K562 (cell line): ENCODE data around the gene GALE. TPM values are rescaled to one million over a fixed set of nuclear protein-coding genes. Genes with fewer than 3 reads are reported as not detected.

Experiments
- ATAC-seq: fragments of 200-7000 bp; cut with Tn5 transposase; 3 replicates; pipeline ENCODE4 v1.9.1; 2020; ENCODE audit warnings: moderate library complexity
- BruUV-seq: library from RNA; stranded (reverse); fragments of 400-500 nt; replicated peaks from 2 replicates; lab custom pipeline; 2021; lab: Mats Ljungman, UMichigan
- CTCF ChIA-PET: fragments of 300-600 bp; formaldehyde crosslinking; extraction: SDS; loops from one replicate; lab custom pipeline; 2021; ENCODE audit warnings: low intra/inter-chr PET ratio; lab: Yijun Ruan, JAX
- POLR2A ChIA-PET: fragments of 300-600, 350-650 bp; sonication (Branson Sonifier 250); formaldehyde crosslinking; extraction: SDS; loops from one replicate; lab custom pipeline; 2021; ENCODE audit warnings: antibody characterized with exemption, inconsistent platforms; lab: Yijun Ruan, JAX
- DNase-seq, 4 experiments: peaks; one replicate each; pipeline versions ENCODE4 v3.0.0 to v3.0.0-alpha.2; 2011 to 2018; ENCODE audit warnings: low spot score in 3 of 4, mixed read lengths in 3 of 4; ENCODE audit errors: extremely low read depth in 1 of 4
- FAIRE-seq: peaks from 2 replicates; lab custom pipeline; 2011; peaks lifted over from hg19 to GRCh38; lab: Jason Lieb, UNC
- H2AFZ ChIP-seq: 2 replicates; pipeline ENCODE4 v1.6.0; 2011; ENCODE audit warnings: low read depth, low read length, control low read depth, inconsistent platforms
- H3K27ac ChIP-seq: fragments of 200-600 bp; 3 replicates; pipeline ENCODE4 v1.8.0; 2011; ENCODE audit warnings: low read depth, mild to moderate bottlenecking, control low read depth, inconsistent platforms, low read length, moderate library complexity, mixed read lengths; ENCODE audit errors: extremely low read depth
- H3K27me3 ChIP-seq, 2 experiments: fragments of 300-600 bp in 1 of 2; 2 replicates in 1 of 2; 3 replicates in 1 of 2; pipeline versions ENCODE4 v1.6.0 to v1.8.0; 2011; ENCODE audit warnings: inconsistent platforms in 2 of 2, low read length in 2 of 2, mild to moderate bottlenecking in 1 of 2, mixed read lengths in 1 of 2, moderate library complexity in 1 of 2; ENCODE audit not compliant: control insufficient read depth in 2 of 2, insufficient read depth in 2 of 2
- H3K36me3 ChIP-seq: fragments of 300-600 bp; 3 replicates; pipeline ENCODE4 v1.8.0; 2011; ENCODE audit warnings: mild to moderate bottlenecking, low read length, inconsistent platforms; ENCODE audit not compliant: control insufficient read depth, insufficient read depth
- H3K4me1 ChIP-seq, 2 experiments: fragments of 200-600 bp in 1 of 2; replicated peaks in 1 of 2; 2 replicates in 1 of 2; 3 replicates in 1 of 2; pipeline versions ENCODE4 v1.5.1 to v1.8.0; 2011; ENCODE audit warnings: inconsistent platforms in 2 of 2, low read length in 2 of 2, mild to moderate bottlenecking in 1 of 2, mixed read lengths in 1 of 2, moderate library complexity in 1 of 2; ENCODE audit not compliant: control insufficient read depth in 2 of 2, insufficient read depth in 2 of 2
- H3K4me2 ChIP-seq: 2 replicates; pipeline ENCODE4 v1.6.1; 2011; ENCODE audit warnings: low read length, control low read depth, inconsistent platforms, mixed read lengths; ENCODE audit not compliant: insufficient read depth
- H3K4me3 ChIP-seq: fragments of 200-600 bp; sonication (generic), shearing (Covaris generic); 2 replicates; pipeline ENCODE4 v1.5.1; 2016; ENCODE audit warnings: control low read depth, inconsistent platforms
- H3K79me2 ChIP-seq: fragments of 200-600 bp; 3 replicates; pipeline ENCODE4 v1.8.0; 2011; ENCODE audit warnings: low read length, inconsistent platforms; ENCODE audit not compliant: control insufficient read depth, insufficient read depth
- H3K9ac ChIP-seq, 2 experiments: 2 replicates each; pipeline versions ENCODE4 v1.6.0 to v1.6.1; 2011; ENCODE audit warnings: low read depth in 2 of 2, low read length in 2 of 2, control low read depth in 1 of 2, inconsistent platforms in 1 of 2, mild to moderate bottlenecking in 1 of 2, mixed read lengths in 1 of 2; ENCODE audit not compliant: insufficient read depth in 1 of 2
- H3K9me1 ChIP-seq: one replicate; pipeline ENCODE4 v1.6.0; 2011; ENCODE audit warnings: inconsistent platforms, mild to moderate bottlenecking, low read length, moderate library complexity; ENCODE audit not compliant: control insufficient read depth, insufficient read depth
- H3K9me3 ChIP-seq: replicated peaks from 2 replicates; pipeline ENCODE4 v1.5.1; 2011; ENCODE audit warnings: low read depth, low read length, inconsistent platforms; ENCODE audit not compliant: control insufficient read depth, insufficient read depth
- H4K20me1 ChIP-seq: replicated peaks from 2 replicates; pipeline ENCODE4 v1.6.1; 2011; ENCODE audit warnings: low read length, inconsistent platforms, mixed read lengths; ENCODE audit not compliant: control insufficient read depth, insufficient read depth
- ARHGAP35 ChIP-seq: fragments of 450-650 bp; IDR thresholded peaks from 2 replicates; pipeline ENCODE4 v1.6.1; 2018; ENCODE audit not compliant: partially characterized antibody
- ARID1B ChIP-seq: fragments of 450-650 bp; IDR thresholded peaks from 2 replicates; pipeline ENCODE4 v1.6.1; 2016; ENCODE audit warnings: antibody characterized with exemption, mild to moderate bottlenecking, inconsistent platforms
- FOXK2 ChIP-seq, 2 experiments: fragments of 450-650 bp; IDR thresholded peaks in 1 of 2; conservative IDR thresholded peaks in 1 of 2; 2 replicates each; pipeline ENCODE4 v1.6.1; 2016; ENCODE audit warnings: low read depth in 2 of 2, mild to moderate bottlenecking in 1 of 2
- KDM5B ChIP-seq: fragments of 200-600 bp; sonication (generic); IDR thresholded peaks from 2 replicates; pipeline ENCODE4 v1.6.1; 2012; ENCODE audit warnings: low read depth, mild to moderate bottlenecking, moderate library complexity, low read length, control low read depth, inconsistent platforms; ENCODE audit not compliant: insufficient replicate concordance
- NFIX ChIP-seq: fragments of 250-450 bp; sonication (Bioruptor Pico); IDR thresholded peaks from 2 replicates; pipeline ENCODE4 v1.4.0; 2020; ENCODE audit warnings: low read depth, mild to moderate bottlenecking, moderate library complexity
- POLR2G ChIP-seq: fragments of 200-400 bp; formaldehyde crosslinking; IDR thresholded peaks from 2 replicates; pipeline ENCODE4 v1.6.1; 2017; ENCODE audit warnings: low read depth, mild to moderate bottlenecking, antibody characterized with exemption, low read length, moderate library complexity
- RBFOX2 ChIP-seq: fragments of 200-400 bp; formaldehyde crosslinking; IDR thresholded peaks from 2 replicates; pipeline ENCODE4 v1.6.1; 2017; ENCODE audit warnings: low read depth, mild to moderate bottlenecking, low read length, moderate library complexity
- RBM22 ChIP-seq: fragments of 200-400 bp; formaldehyde crosslinking; IDR thresholded peaks from 2 replicates; pipeline ENCODE4 v1.6.1; 2018; ENCODE audit warnings: low read length, low read depth; ENCODE audit not compliant: poor library complexity, severe bottlenecking
- STAT5B ChIP-seq: fragments of 250-450 bp; sonication (Bioruptor Pico); IDR thresholded peaks from 2 replicates; pipeline ENCODE4 v1.8.0; 2021; ENCODE audit warnings: mild to moderate bottlenecking, inconsistent platforms
- TEAD4 ChIP-seq, 2 experiments: sonication (generic) in 1 of 2; formaldehyde crosslinking in 1 of 2; IDR thresholded peaks; 2 replicates each; pipeline versions ENCODE4 v1.6.1 to v1.8.0; 2012 to 2022; ENCODE audit warnings: borderline replicate concordance in 1 of 2, inconsistent platforms in 1 of 2, low read length in 1 of 2, mild to moderate bottlenecking in 1 of 2, missing genetic modification reagents in 1 of 2
- TSC22D4 ChIP-seq: fragments of 450-650 bp; IDR thresholded peaks from 2 replicates; pipeline ENCODE4 v1.6.1; 2016; ENCODE audit warnings: missing genetic modification characterization, missing biosample characterization, control low read depth
- ZBTB17 ChIP-seq: fragments of 450-650 bp; formaldehyde crosslinking; IDR thresholded peaks from 2 replicates; pipeline ENCODE4 v1.4.0; 2020; ENCODE audit warnings: mild to moderate bottlenecking
- ZNF586 ChIP-seq: fragments of 450-650 bp; formaldehyde crosslinking; conservative IDR thresholded peaks from 2 replicates; pipeline ENCODE4 v1.4.0; 2020; ENCODE audit warnings: mild to moderate bottlenecking, moderate library complexity
- ZNF766 ChIP-seq: fragments of 200-800 bp; sonication (Bioruptor generic); conservative IDR thresholded peaks from 2 replicates; pipeline ENCODE4 v1.6.1; 2016; ENCODE audit warnings: missing genetic modification characterization, missing compliant biosample characterization
- WGBS: fragments of 100-300 bp; shearing (Covaris generic); methylation state at CpG from one replicate; pipeline ENCODE4 v1.1.6; 2016; ENCODE audit warnings: low coverage, mixed read lengths; ENCODE audit not compliant: insufficient coverage; ENCODE audit errors: missing lambda C conversion rate; 5-methylcytosine and 5-hydroxymethylcytosine counted together
- in situ Hi-C: fragments of 300-500 bp; cut with MboI; formaldehyde crosslinking; loops from 4 replicates; pipeline ENCODE4 v1.15.0; 2018; ENCODE audit warnings: inconsistent platforms, mixed read lengths
- intact Hi-C: fragments of 100-400 bp; cut with micrococcal nuclease; formaldehyde crosslinking; loops from 2 replicates; pipeline ENCODE4 v1.14.2; 2022
- polyA plus RNA-seq, 8 experiments: library from polyadenylated mRNA; depleted of rRNA in 4 of 8; stranded (reverse) in 5 of 8; unstranded in 3 of 8; fragments of >200 nt; fragmentation: Nextera tagmentation in 2 of 8; fragmentation: Illumina TruSeq in 1 of 8; extraction: Ambion mirVana in 2 of 8; extraction: Trizol in 1 of 8; gene quantifications; 2 replicates each; pipeline versions ENCODE4 v1.2.1 to v1.2.3, GENCODE V29; 2011 to 2014; ENCODE audit warnings: inconsistent platforms in 1 of 8, missing spikeins in 1 of 8
- total RNA-seq, 7 experiments: library from RNA; depleted of rRNA in 6 of 7; stranded (reverse); fragments of >200 nt in 6 of 7; fragmentation: Illumina TruSeq in 2 of 7; extraction: Trizol in 2 of 7; gene quantifications; 2 replicates each; pipeline versions ENCODE4 v1.2.1 to v1.2.3, GENCODE V29; 2011 to 2021; ENCODE audit warnings: low replicate concordance in 1 of 7

Gene GALE
- total and polyA plus RNA-seq, 9 of the 15 experiments (the other 6 are each of a cell fraction or from before 2014, with no cell fraction given): 8.4 to 139 (median 88.3) TPM

DNA sequence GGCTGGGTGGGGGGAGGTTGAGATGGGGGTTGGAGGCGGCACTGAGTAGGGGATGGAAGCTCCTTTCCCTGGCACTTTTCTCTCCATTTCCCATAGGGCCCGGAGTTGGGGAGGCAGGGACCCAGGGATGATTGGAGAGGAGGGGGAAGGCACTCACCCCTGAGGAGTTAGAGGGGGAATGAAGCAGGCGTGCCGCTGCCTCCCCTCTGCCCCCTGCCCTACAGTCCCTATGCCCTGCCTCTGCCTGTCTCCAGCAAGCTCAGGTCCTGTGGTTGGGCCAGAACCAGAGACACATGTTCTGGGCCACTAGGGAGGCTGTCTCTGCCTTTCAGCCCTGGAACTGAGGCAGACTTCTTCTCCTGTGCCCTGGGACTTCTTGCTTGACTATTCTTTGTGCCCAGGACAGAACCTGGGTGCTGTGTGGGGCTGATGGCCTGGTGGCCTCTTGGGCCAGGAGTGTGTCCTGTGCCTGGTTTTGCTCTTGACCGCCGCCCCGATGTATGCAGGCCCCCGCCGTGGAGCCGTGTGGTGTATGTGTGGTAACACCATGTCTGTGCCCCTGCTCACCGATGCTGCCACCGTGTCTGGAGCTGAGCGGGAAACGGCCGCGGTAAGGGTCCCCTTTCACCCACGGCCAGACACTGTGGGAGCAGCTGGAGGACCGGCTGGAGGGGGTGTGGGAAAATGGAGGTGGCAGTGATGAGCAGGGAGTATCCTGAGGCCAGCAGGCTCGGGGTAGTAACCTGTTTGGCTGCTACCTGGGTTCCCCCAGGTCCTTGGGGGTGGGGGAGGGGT is 8.2 kb downstream of the GALE start:
- Histone ChIP-seq H3K36me3 (peaks cover 60% of the 10 kb centered on the region), H3K27me3 (no peaks in the 10 kb centered on the region), H3K79me2 (peaks cover 29% of the 10 kb centered on the region), H3K27ac (peak overlapping the region; percentile 47), H3K9ac (peak overlapping the region; percentile 39 to 92; a peak in 3 of 4 replicates), H4K20me1 (peaks cover 3% of the 10 kb centered on the region; the same call in 1 of the 2 replicates), H3K4me1 (peaks cover 31 to 52% of the 10 kb centered on the region in 2 experiments), H3K9me1 (no peaks in the 10 kb centered on the region), H2AFZ (no peak overlapping the region), H3K4me2 (peak overlapping the region; percentile 98), H3K4me3 (peak overlapping the region; percentile 58), H3K9me3 (no peaks in the 10 kb centered on the region)
- intact Hi-C loops (no loop called here), in situ Hi-C loops (no loop called here)
- TF ChIP-seq FOXK2 (conservative IDR thresholded peaks at IDR 0.05 in 1 of 2, IDR thresholded peaks at IDR 0.05 in 1 of 2; ENCODE audit: low read depth in 2 of 2): no peak
- no peak for TF ChIP-seq ARHGAP35
- no peak for TF ChIP-seq TEAD4 (IDR thresholded peaks at IDR 0.05; ENCODE audit: low read length)
- 0 out of 2 replicates have a peak, but pooled peaks have one; percentile 42 for TF ChIP-seq TEAD4 (CRISPR knock-in tag; IDR thresholded peaks at IDR 0.05; ENCODE audit: borderline replicate concordance)
- TF ChIP-seq NFIX: no peak
- no peak for TF ChIP-seq ZBTB17 (CRISPR knock-in tag)
- peak; percentile 28 for TF ChIP-seq KDM5B
- TF ChIP-seq POLR2G: peak; percentile 68
- no peak for TF ChIP-seq ZNF586 (CRISPR knock-in tag)
- TF ChIP-seq RBFOX2: peak; percentile 62
- no peak for TF ChIP-seq TSC22D4 (tag)
- TF ChIP-seq RBM22: peak; percentile 8
- TF ChIP-seq STAT5B: no peak
- TF ChIP-seq ARID1B: no peak
- no peak for TF ChIP-seq ZNF766
- BruUV-seq: no TSS peak
- CTCF ChIA-PET: no interaction called here
- 64% methylated on average over 18 of the region's 19 CpGs for WGBS
- FAIRE-seq (no peak), DNase-seq (no peak), ATAC-seq (no peak)
- POLR2A ChIA-PET: interaction anchor here (0.6 to 10.2 kb wide), 7 partner anchors 8 to 97 kb away, joined by 3 to 197 read pairs (median 11); partner anchors contain the start of genes GALE and PITHD1
